Mucosa of descending colon (tissue), 3 donors: ENCODE results near the gene SPACA4. TPM values are rescaled to one million over a fixed set of nuclear protein-coding genes. Genes with fewer than 3 reads are reported as not detected.

ENCODE experiments used
- ATAC-seq: fragments of 200-7000 bp; cut with Tn5 transposase; one replicate; pipeline ENCODE4 v1.9.1; 2020; ENCODE audit warnings: mild to moderate bottlenecking, moderate library complexity
- DNase-seq, 3 donors: peaks; one replicate each; pipeline ENCODE4 v3.0.0-alpha.2; 2020
- H3K36me3 ChIP-seq: fragments of 200-600 bp; one replicate; pipeline ENCODE4 v1.8.0; 2021; ENCODE audit warnings: low read depth, mild to moderate bottlenecking
- H3K4me1 ChIP-seq: fragments of 200-600 bp; one replicate; pipeline ENCODE4 v1.8.0; 2021; ENCODE audit warnings: low read depth, mild to moderate bottlenecking
- H3K4me3 ChIP-seq: fragments of 200-600 bp; one replicate; pipeline ENCODE4 v1.8.0; 2021; ENCODE audit warnings: mild to moderate bottlenecking
- H3K9me3 ChIP-seq: fragments of 200-600 bp; one replicate; pipeline ENCODE4 v1.8.0; 2021; ENCODE audit warnings: mild to moderate bottlenecking
- CTCF ChIP-seq: fragments of 200-600 bp; IDR thresholded peaks from one replicate; pipeline ENCODE4 v1.8.0; 2022; ENCODE audit warnings: antibody characterized with exemption, mild to moderate bottlenecking
- intact Hi-C, 2 donors: fragments of 100-400 bp; cut with DNase I in 1 of 2; cut with micrococcal nuclease in 1 of 2; formaldehyde crosslinking; loops; one replicate each; pipeline versions ENCODE4 v1.11.0 to v1.11.1; 2022; cut with DNase I, micrococcal nuclease
- total RNA-seq, 3 donors: library from RNA; stranded (reverse); fragmentation: NEBNext Ultra II Directional in 2 of 3; extraction: Animal tissue kit (Norgen Biotek cat#: 25700) in 2 of 3; gene quantifications; one replicate each; pipeline versions ENCODE4 v1.2.1 to v1.2.4, GENCODE V29; 2021 to 2023
- donor health status: DM: no; HTN: no; CAD: no; lungs with moderate emphysema.
- donor health status: DM: no; HTN: no; CAD: no.
- donor health status: DM: no; HTN: yes; CAD: no.

Gene SPACA4
- total RNA-seq, 3 donors from 2014 or later: not detected

GRCh38 chr19:48623556-48624066 lies 17.1 kb downstream of the SPACA4 start:
- intact Hi-C loops: no loop called here
- TF ChIP-seq CTCF: no peak

GRCh38 chr19:48624067-48624594 lies 17.6 kb downstream of the SPACA4 start:
- Histone ChIP-seq H3K36me3 (peaks cover 2% of the 10 kb centered on the region), H3K4me1 (peaks cover 38% of the 10 kb centered on the region), H3K9me3 (no peaks in the 10 kb centered on the region), H3K4me3 (peak overlapping the region; percentile 20)
- TF ChIP-seq CTCF: no peak
- intact Hi-C loops: no loop called here
- DNase-seq (peak; percentile 98 to 99 (median 99)), ATAC-seq (peak; percentile 80)

More at GRCh38 chr19:48623556-48624066, 17.1 kb downstream of the SPACA4 start:
- H3K9me3 ChIP-seq: no peaks in the 10 kb centered on the region
- DNase-seq (no peak), ATAC-seq (no peak)
- H3K36me3 ChIP-seq: peaks cover 3% of the 10 kb centered on the region
- no peak overlapping the region for H3K4me3 ChIP-seq
- peaks cover 34% of the 10 kb centered on the region for H3K4me1 ChIP-seq

- ATAC-seq: peak; percentile 53
These were observed 18.5 kb downstream of the SPACA4 start for GRCh38 chr19:48624791-48625723.

GRCh38 chr19:48625891-48626327 lies 19.4 kb downstream of the SPACA4 start:
- ATAC-seq (no peak), DNase-seq (peak; percentile 39 to 76 (median 64))
- peaks cover 45% of the 10 kb centered on the region for H3K4me1 ChIP-seq
- no peak for TF ChIP-seq CTCF
- intact Hi-C loops: no loop called here
- H3K36me3 ChIP-seq: no peaks in the 10 kb centered on the region
- H3K9me3 ChIP-seq: no peaks in the 10 kb centered on the region
- H3K4me3 ChIP-seq: no peak overlapping the region

More at GRCh38 chr19:48624791-48625723, 18.5 kb downstream of the SPACA4 start:
- no peaks in the 10 kb centered on the region for H3K9me3 ChIP-seq
- intact Hi-C loops: no loop called here
- DNase-seq: peak; percentile 76 to 85 (median 83)
- no peak for TF ChIP-seq CTCF
- H3K36me3 ChIP-seq: no peaks in the 10 kb centered on the region
- H3K4me3 ChIP-seq: no peak overlapping the region
- peaks cover 38% of the 10 kb centered on the region for H3K4me1 ChIP-seq

GRCh38 chr19:48627201-48627864 lies 20.8 kb downstream of the SPACA4 start:
- Histone ChIP-seq H3K36me3 (no peaks in the 10 kb centered on the region), H3K4me1 (peaks cover 54% of the 10 kb centered on the region), H3K9me3 (no peaks in the 10 kb centered on the region), H3K4me3 (no peak overlapping the region)
- intact Hi-C loops: no loop called here
- DNase-seq (peak; percentile 69 to 76 (median 71)), ATAC-seq (peak; percentile 43)
- no peak for TF ChIP-seq CTCF
